Heart right ventricle (tissue), 16 donors: ENCODE measurements around the gene OTOS. TPM values are rescaled to one million over a fixed set of nuclear protein-coding genes. Genes with fewer than 3 reads are reported as not detected.
A peak's percentile ranks its signal among the peaks of the same experiment; 100 is the strongest.

Experiments used
- ATAC-seq, 8 donors: fragments of 200-7000 bp; cut with Tn5 transposase; one replicate each; pipeline ENCODE4 v1.9.1; 2020; ENCODE audit warnings: mild to moderate bottlenecking in 8 of 8, moderate library complexity in 8 of 8, moderate number of reproducible peaks in 1 of 8
- DNase-seq, 2 donors: peaks; one replicate each; pipeline ENCODE4 v3.0.0-alpha.2; 2020
- H3K27ac ChIP-seq, 10 donors: fragments of 200-600 bp; sonication (generic) in 2 of 10; one replicate each; pipeline versions ENCODE4 v1.5.0 to v1.8.0; 2020 to 2022; ENCODE audit warnings: mild to moderate bottlenecking in 3 of 10
- H3K27me3 ChIP-seq, 7 donors: fragments of 200-600 bp; one replicate each; pipeline ENCODE4 v1.8.0; 2021 to 2022; ENCODE audit warnings: mild to moderate bottlenecking in 2 of 7
- H3K36me3 ChIP-seq, 9 donors: fragments of 200-600 bp; sonication (generic) in 1 of 9; one replicate each; pipeline versions ENCODE4 v1.5.0 to v1.8.0; 2020 to 2022; ENCODE audit warnings: mild to moderate bottlenecking in 2 of 9
- H3K4me1 ChIP-seq, 9 donors: fragments of 200-600 bp; sonication (generic) in 1 of 9; one replicate each; pipeline versions ENCODE4 v1.5.0 to v1.8.0; 2020 to 2022; ENCODE audit warnings: mild to moderate bottlenecking in 4 of 9
- H3K4me3 ChIP-seq, 10 donors: fragments of 200-600 bp; sonication (generic) in 2 of 10; one replicate each; pipeline versions ENCODE4 v1.5.0 to v1.8.0; 2020 to 2022; ENCODE audit warnings: mild to moderate bottlenecking in 7 of 10, moderate library complexity in 2 of 10
- H3K9me3 ChIP-seq, 11 donors: fragments of 200-600 bp in 10 of 11; sonication (generic) in 2 of 11; one replicate each; pipeline versions ENCODE4 v1.5.0 to v1.8.0; 2013 to 2022; ENCODE audit warnings: mild to moderate bottlenecking in 2 of 11, control low read depth in 1 of 11, moderate library complexity in 1 of 11
- CTCF ChIP-seq, 9 donors: fragments of 200-600 bp; sonication (generic) in 2 of 9; IDR thresholded peaks; one replicate each; pipeline versions ENCODE4 v1.5.0 to v1.8.0; 2021 to 2022; ENCODE audit warnings: antibody characterized with exemption in 9 of 9, mild to moderate bottlenecking in 5 of 9, moderate library complexity in 1 of 9
- WGBS, 2 donors: extraction: QIAGEN DNeasy Blood & Tissue Kit; methylation state at CpG; one replicate each; pipeline ENCODE4 v1.1.7; 2013; ENCODE audit warnings: inconsistent platforms in 1 of 2; 5-methylcytosine and 5-hydroxymethylcytosine counted together
- intact Hi-C, 10 donors: fragments of 100-400 bp; cut with DNase I; formaldehyde crosslinking; loops; one replicate each; pipeline versions ENCODE4 v1.11.1 to v1.14.2; 2022
- polyA plus RNA-seq, 2 donors: library from polyadenylated mRNA; stranded (reverse); fragments of 200-250 nt; gene quantifications; one replicate each; pipeline ENCODE4 v1.2.3, GENCODE V29; 2013
- total RNA-seq, 10 donors: library from RNA; stranded (reverse); fragmentation: NEBNext Ultra II Directional in 3 of 10; extraction: Animal tissue kit (Norgen Biotek cat#: 25700) in 3 of 10; gene quantifications; one replicate each; pipeline versions ENCODE4 v1.2.1 to v1.2.4, GENCODE V29; 2021 to 2023
- donor health status: Arrhythmogenic right ventricular cardiomyopathy.
- donor health status: ischemic (EF 13 %, LVEDD 7.1; RV severe dilation, severe dysfunction).
- donor health status: healthy with polysubstance abuse.
- donor health status: DM: no; HTN: yes; CAD: no.
- donor health status: DM: no; HTN: no; CAD: no.
- donor health status: ischemic (EF 25% LVEDD 6.9; RV normal size, moderate dysfunction).
- donor health status: ischemic (EF 25% LVEDD 5.7; RV mildly dilated, moderate dysfunction).
- donor health status: healthy.
- donor health status: DM: yes; HTN: yes; CAD: no.
- donor health status: Ischemic cardiomyopathy.
- donor health status: ischemic (EF 35%, LVEDD 5.7; RV mildly dilated, moderate dysfunction).
- donor health status: nonischemic (EF 11% LVEDD 7.7; RV severe dilation, severe dysfunction).
- donor health status: DM: yes; HTN: yes; CAD: no.
- donor health status: PGD.
- donor health status: ischemic (EF 29% LVEDD 5.4; RV normal size, mild dysfunction).
- donor health status: nonischemic (EF 23%, LVEDD 6.1; RV moderate dilation, normal function).

The OTOS gene
- total and polyA plus RNA-seq, 12 donors, result not detected

- no peak overlapping the region for H3K27ac ChIP-seq
- no peak for DNase-seq
These were observed 22.1 kb upstream of the OTOS start for GRCh38 chr2:240162531-240162930.

GRCh38 chr2:240162032-240162431 is 21.6 kb upstream of the OTOS start:
- Histone ChIP-seq H3K4me3 (no peak overlapping the region), H3K9me3 (no peaks in the 10 kb centered on the region), H3K36me3 (no peaks in the 10 kb centered on the region), H3K27ac (no peak overlapping the region), H3K27me3 (peaks cover 0 to 32% (median 0%) of the 10 kb centered on the region in 7 donors), H3K4me1 (no peaks in the 10 kb centered on the region)
- no peak for DNase-seq
- 71 to 83% methylated on average over 5 of the region's 5 CpGs for WGBS, 2 donors
- intact Hi-C loops, result no loop called here
- ATAC-seq, result no peak
- no peak for TF ChIP-seq CTCF (IDR thresholded peaks at IDR 0.05)

More at GRCh38 chr2:240162531-240162930, 22.1 kb upstream of the OTOS start:
- TF ChIP-seq CTCF (IDR thresholded peaks at IDR 0.05), result no peak
- Histone ChIP-seq H3K4me1 (no peaks in the 10 kb centered on the region), H3K9me3 (no peaks in the 10 kb centered on the region), H3K27me3 (peaks cover 0 to 36% (median 4%) of the 10 kb centered on the region in 7 donors), H3K4me3 (no peak overlapping the region), H3K36me3 (no peaks in the 10 kb centered on the region)
- intact Hi-C loops, result no loop called here
- no peak for ATAC-seq
- 69 to 80% methylated on average over 6 of the region's 6 CpGs for WGBS, 2 donors

- no peak overlapping the region for H3K4me3 ChIP-seq
- WGBS, 2 donors, result 76 to 82% methylated on average over 21 of the region's 21 CpGs
- TF ChIP-seq CTCF (IDR thresholded peaks at IDR 0.05), result no peak
- ATAC-seq (no peak), DNase-seq (no peak)
- no peaks in the 10 kb centered on the region for H3K4me1 ChIP-seq
- H3K27me3 ChIP-seq, result peaks cover 0 to 24% (median 4%) of the 10 kb centered on the region in 7 donors
- no peaks in the 10 kb centered on the region for H3K9me3 ChIP-seq
- no peak overlapping the region for H3K27ac ChIP-seq
- intact Hi-C loops, result no loop called here
- no peaks in the 10 kb centered on the region for H3K36me3 ChIP-seq
These were observed 20.8 kb upstream of the OTOS start for GRCh38 chr2:240161087-240161750.

GRCh38 chr2:240160291-240161086 is 20.0 kb upstream of the OTOS start:
- Histone ChIP-seq H3K36me3 (no peaks in the 10 kb centered on the region), H3K4me3 (no peak overlapping the region), H3K27me3 (peaks cover 0 to 16% (median 1%) of the 10 kb centered on the region in 7 donors), H3K27ac (no peak overlapping the region), H3K9me3 (no peaks in the 10 kb centered on the region), H3K4me1 (no peaks in the 10 kb centered on the region)
- TF ChIP-seq CTCF (IDR thresholded peaks at IDR 0.05), result no peak
- DNase-seq (no peak), ATAC-seq (peak in 1 of 8 donors; percentile 31)
- WGBS, 2 donors, result 88 to 89% methylated on average over 18 of the region's 18 CpGs
- intact Hi-C loops, result no loop called here
